GM12801 (cell line): ENCODE measurements around the gene GNAT1.

ENCODE experiments used
- CTCF ChIP-seq: IDR thresholded peaks from one replicate; pipeline ENCODE4 v1.5.1; 2011; ENCODE audit warnings: control low read depth; ENCODE audit not compliant: insufficient read length; ENCODE audit errors: extremely low read depth

Gene GNAT1

DNA sequence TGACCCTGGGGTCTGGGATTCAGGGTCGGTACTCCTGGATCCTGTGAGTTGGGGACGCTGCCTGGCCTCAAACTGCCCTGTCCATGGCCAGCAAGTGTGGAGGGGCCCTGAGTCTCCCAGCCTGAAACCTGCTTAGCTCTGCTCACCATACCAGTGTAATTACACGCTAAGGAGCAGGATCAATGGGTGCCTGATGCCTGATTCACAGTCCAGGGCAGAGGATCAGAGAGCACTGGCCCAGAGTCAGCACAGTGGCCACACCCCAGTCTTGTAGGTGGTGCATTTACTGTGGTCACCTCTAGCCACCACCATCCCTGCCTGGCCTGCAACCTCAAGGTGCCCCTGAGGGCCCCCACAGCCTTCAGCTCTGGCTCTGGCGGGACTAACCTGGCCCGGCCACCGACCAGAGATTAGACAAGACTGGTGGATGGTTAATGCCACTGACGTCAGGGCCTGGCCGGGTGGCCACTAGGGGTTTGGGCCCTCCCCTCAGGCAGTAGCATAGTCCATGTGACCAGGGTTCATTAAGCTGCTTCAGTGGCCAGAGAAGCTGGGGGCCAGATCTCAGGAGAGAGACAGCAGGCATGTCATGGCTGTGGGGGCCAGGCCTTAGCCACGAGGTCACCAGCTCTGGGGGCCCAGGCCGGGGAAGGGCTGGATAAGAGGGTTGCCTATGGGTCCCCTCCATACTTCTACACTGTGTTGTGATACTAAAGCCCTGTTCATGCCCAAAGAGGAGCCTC, 10.3 kb downstream of the GNAT1 start:
- no peak for TF ChIP-seq CTCF

GRCh38 chr3:50202353-50203112, 11.1 kb downstream of the GNAT1 start:
- TF ChIP-seq CTCF: no peak

DNA sequence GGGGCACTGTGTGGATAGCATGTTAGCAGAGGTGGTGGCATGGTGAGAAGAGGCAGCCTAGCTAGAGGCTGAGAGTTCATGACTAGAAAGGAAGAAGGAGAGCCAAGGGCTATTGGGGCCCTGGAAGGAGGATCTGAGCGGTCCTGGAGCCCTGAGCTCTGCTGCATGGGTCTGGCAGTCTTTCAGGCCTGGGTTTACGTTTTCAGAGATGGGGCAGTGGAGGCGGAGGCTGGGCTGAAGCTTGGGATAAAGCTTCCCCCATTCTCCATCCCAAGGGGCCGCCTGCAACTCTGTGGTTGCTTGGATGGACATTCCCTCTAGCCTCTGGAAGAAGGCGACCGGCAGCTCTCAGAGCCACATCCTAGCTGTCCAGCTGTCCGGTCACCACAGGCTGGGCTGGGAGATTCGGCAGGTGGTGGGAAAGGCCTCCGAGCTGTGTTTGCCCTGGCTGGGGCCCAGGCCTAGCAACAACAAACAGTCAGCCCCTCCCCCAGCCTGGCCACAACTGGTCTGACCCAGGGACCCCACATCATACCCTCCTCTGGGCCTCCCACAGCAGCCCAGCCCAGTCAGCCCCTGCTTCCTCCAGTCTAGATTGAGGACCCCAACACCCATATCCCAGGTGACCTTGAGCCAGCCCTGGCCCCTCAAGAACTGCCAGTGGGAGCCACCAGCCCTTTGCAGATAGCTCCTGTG, 11.9 kb downstream of the GNAT1 start:
- TF ChIP-seq CTCF: no peak

DNA sequence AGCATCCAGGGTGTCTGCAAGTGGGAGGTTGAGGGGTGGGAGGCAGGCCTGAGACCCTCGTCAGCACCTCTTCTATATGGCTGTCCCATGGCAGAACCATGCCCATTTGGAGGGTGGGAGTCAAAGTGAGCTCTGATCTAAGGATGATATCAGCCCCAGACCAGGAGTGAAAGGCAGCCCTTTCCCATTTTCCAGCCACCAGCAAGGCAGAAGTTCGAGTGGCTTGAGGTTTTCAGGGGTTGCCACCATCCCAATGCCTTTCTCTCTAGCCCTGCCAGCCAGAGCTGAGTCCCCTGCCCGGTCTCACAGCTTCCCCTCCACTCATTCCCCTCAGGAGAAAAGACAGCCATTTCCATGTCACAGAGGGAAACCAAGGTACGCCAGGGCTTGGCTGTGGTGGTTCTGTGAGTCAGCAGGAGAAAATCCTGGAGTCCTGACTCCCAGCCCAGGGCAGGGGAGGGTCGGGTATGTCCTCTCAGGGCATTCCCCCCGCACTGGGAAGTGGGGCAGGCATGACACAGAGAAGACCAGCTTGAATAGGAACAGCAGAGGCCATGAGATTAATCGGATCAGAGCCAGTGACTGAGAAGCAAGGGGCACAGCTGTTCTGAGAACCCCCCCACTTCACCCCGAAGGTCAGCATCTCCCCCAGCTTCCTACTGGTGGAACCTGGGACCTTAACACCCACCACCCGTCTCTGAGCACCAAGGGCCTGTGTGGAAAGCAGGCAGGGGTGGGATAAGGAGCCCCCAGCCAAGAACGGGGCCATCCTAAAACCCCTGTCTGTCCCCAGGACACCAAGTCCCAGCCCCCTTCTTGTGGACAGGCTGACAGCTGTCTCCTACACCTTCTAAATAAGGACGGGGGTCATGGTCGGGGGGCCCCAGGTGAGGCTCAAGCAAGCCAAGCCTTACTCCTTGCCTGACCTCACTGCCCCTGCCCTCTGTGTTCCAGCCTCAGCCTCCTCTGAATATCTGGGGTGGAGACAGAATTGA, 12.7 kb downstream of the GNAT1 start:
- no peak for TF ChIP-seq CTCF

DNA sequence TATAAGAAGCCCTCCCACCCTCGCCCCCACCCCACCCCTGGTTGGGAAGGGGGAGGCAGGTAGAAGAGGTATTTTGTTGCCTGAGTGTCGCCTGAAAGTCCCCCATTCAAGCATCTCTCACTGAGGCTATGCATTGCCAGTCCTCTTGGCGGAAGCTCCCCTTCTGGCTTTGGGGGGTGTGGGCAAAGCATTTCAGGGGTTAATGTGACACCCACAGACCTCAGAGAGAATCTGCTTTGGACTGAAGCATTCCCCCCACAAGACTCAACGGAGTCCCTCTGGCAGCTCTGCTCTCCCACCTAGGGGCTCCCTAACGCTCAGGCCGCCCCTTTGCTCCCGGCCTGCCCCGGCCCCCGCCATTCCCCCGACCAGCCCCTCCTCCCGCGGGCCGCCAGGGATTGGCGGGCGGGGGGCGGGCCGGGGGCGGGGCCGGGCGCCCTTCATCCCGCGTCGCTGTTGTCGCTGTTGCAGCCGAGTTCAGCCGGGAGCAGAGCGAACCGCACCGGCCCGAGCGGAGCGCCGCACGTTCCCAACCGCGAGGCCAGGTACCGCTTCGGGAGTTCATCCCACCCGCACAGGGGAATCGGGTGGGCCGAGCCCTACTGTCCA, 13.5 kb downstream of the GNAT1 start, which contains the start of gene SLC38A3:
SLC38A3 (plus strand) TSS at position 468 of the 609 bp plus-strand sequence. CDS start 8,929 bp downstream, outside the sequence.
- no peak for TF ChIP-seq CTCF

- TF ChIP-seq CTCF: no peak
Observed at GRCh38 chr3:50205413-50206276, 14.2 kb downstream of the GNAT1 start.
